K562 (cell line): ENCODE measurements around the gene ARID3A. TPM values are rescaled to one million over a fixed set of nuclear protein-coding genes. Genes with fewer than 3 reads are reported as not detected.
A peak's percentile ranks its signal among the peaks of the same experiment; 100 is the strongest.

Experiments
- HEY1 ChIP-seq: fragments of 250-450 bp; sonication (Bioruptor Pico); IDR thresholded peaks from 2 replicates; pipeline ENCODE4 v1.5.0; 2020; ENCODE audit warnings: mild to moderate bottlenecking, moderate library complexity, borderline replicate concordance
- ILF3 ChIP-seq: fragments of 450-650 bp; IDR thresholded peaks from 2 replicates; pipeline ENCODE4 v1.6.1; 2018; ENCODE audit warnings: antibody characterized with exemption, mild to moderate bottlenecking, moderate library complexity, borderline replicate concordance
- PHF21A ChIP-seq: fragments of 450-650 bp; IDR thresholded peaks from 2 replicates; pipeline ENCODE4 v1.6.1; 2017; ENCODE audit warnings: low read depth, borderline replicate concordance
- RFX7 ChIP-seq: fragments of 250-450 bp; sonication (Bioruptor Pico); IDR thresholded peaks from 2 replicates; pipeline ENCODE4 v1.5.1; 2021; ENCODE audit warnings: mild to moderate bottlenecking
- SNRNP70 ChIP-seq: fragments of 200-400 bp; formaldehyde crosslinking; optimal IDR thresholded peaks from 2 replicates; pipeline ENCODE3; 2017; ENCODE audit warnings: low read depth, low read length
- ZNF41 ChIP-seq: fragments of 250-450 bp; sonication (Bioruptor Pico); conservative IDR thresholded peaks from 2 replicates; pipeline ENCODE4 v1.4.0; 2020; ENCODE audit warnings: mild to moderate bottlenecking
- ZNF507 ChIP-seq: conservative IDR thresholded peaks from 2 replicates; pipeline ENCODE4 v1.6.1; 2017; ENCODE audit warnings: missing genetic modification characterization, missing compliant biosample characterization
- ZNF586 ChIP-seq: fragments of 450-650 bp; formaldehyde crosslinking; conservative IDR thresholded peaks from 2 replicates; pipeline ENCODE4 v1.4.0; 2020; ENCODE audit warnings: mild to moderate bottlenecking, moderate library complexity
- polyA plus RNA-seq, 8 experiments: library from polyadenylated mRNA; depleted of rRNA in 4 of 8; stranded (reverse) in 5 of 8; unstranded in 3 of 8; fragments of >200 nt; fragmentation: Nextera tagmentation in 2 of 8; fragmentation: Illumina TruSeq in 1 of 8; extraction: Ambion mirVana in 2 of 8; extraction: Trizol in 1 of 8; gene quantifications; 2 replicates each; pipeline versions ENCODE4 v1.2.1 to v1.2.3, GENCODE V29; 2011 to 2014; ENCODE audit warnings: inconsistent platforms in 1 of 8, missing spikeins in 1 of 8
- total RNA-seq, 7 experiments: library from RNA; depleted of rRNA in 6 of 7; stranded (reverse); fragments of >200 nt in 6 of 7; fragmentation: Illumina TruSeq in 2 of 7; extraction: Trizol in 2 of 7; gene quantifications; 2 replicates each; pipeline versions ENCODE4 v1.2.1 to v1.2.3, GENCODE V29; 2011 to 2021; ENCODE audit warnings: low replicate concordance in 1 of 7
- TF ChIP-seq, protein P1 (sequence below), 2 experiments: fragments of 450-650 bp; formaldehyde crosslinking in 1 of 2; IDR thresholded peaks; 2 replicates each; pipeline versions ENCODE4 v1.4.0 to v1.6.1; 2014 to 2020; ENCODE audit warnings: mild to moderate bottlenecking in 2 of 2, borderline replicate concordance in 1 of 2, low read depth in 1 of 2
- TF ChIP-seq, protein P2 (sequence below): fragments of 450-650 bp; formaldehyde crosslinking; IDR thresholded peaks from 2 replicates; pipeline ENCODE4 v1.4.0; 2020; ENCODE audit warnings: mild to moderate bottlenecking, mixed read lengths

The ARID3A gene
- total and polyA plus RNA-seq, 9 of the 15 experiments (the other 6 are each of a cell fraction or from before 2014, with no cell fraction given), result 1.4 to 118 (median 31.2) TPM

DNA sequence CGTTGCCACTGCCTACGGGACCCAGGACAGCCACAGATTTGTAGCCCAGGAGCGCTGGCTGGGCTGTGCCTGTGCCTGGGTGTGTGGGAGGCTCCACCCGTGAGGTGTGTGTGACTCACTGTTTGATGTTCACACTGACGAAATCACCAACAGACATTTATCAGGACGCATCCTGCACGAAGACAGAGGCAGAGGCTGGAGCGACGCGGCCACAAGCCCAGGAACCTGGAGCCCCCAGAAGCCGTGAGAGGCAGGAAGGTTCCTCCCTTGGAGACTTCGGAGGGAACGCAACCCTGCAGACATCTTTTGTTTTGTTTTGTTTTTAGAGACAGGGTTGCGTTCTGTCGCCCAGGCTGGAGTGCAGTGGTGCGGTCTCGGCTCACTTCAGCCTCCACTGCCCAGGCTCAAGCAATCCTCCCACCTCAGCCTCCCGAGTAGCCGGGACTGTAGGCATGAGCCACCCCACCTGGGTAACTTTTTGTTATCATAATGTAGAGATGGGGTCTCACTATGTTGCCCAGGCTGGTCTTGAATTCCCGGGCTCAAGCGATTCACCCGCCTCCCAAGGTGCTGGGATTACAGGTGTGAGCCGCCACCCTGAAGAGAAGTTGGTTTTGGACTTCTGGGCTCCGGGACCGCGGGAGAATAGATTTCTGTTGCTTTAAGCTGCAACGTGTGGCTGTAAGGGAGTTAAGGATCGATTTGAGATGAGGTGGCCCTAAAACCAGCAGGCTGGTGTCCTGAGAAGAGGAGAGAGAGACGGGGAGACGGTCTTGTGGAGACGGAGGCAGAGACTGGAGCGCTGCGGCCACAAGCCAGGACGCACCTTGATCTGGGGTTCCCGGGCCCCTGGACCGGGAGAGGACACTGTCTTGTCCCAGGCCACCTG is 33.4 kb downstream of the ARID3A start (continued):
- TF ChIP-seq, protein P1, sequence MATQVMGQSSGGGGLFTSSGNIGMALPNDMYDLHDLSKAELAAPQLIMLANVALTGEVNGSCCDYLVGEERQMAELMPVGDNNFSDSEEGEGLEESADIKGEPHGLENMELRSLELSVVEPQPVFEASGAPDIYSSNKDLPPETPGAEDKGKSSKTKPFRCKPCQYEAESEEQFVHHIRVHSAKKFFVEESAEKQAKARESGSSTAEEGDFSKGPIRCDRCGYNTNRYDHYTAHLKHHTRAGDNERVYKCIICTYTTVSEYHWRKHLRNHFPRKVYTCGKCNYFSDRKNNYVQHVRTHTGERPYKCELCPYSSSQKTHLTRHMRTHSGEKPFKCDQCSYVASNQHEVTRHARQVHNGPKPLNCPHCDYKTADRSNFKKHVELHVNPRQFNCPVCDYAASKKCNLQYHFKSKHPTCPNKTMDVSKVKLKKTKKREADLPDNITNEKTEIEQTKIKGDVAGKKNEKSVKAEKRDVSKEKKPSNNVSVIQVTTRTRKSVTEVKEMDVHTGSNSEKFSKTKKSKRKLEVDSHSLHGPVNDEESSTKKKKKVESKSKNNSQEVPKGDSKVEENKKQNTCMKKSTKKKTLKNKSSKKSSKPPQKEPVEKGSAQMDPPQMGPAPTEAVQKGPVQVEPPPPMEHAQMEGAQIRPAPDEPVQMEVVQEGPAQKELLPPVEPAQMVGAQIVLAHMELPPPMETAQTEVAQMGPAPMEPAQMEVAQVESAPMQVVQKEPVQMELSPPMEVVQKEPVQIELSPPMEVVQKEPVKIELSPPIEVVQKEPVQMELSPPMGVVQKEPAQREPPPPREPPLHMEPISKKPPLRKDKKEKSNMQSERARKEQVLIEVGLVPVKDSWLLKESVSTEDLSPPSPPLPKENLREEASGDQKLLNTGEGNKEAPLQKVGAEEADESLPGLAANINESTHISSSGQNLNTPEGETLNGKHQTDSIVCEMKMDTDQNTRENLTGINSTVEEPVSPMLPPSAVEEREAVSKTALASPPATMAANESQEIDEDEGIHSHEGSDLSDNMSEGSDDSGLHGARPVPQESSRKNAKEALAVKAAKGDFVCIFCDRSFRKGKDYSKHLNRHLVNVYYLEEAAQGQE (IDR thresholded peaks at IDR 0.05; ENCODE audit: borderline replicate concordance), result peak; percentile 29; the same call in 1 of the 2 replicates
- TF ChIP-seq, protein P1 (CRISPR knock-in tag; IDR thresholded peaks at IDR 0.05; ENCODE audit: low read depth), result no peak
- no peak for TF ChIP-seq HEY1
- peak; percentile 96 for TF ChIP-seq PHF21A
- TF ChIP-seq RFX7 (CRISPR knock-in tag), result no peak
- no peak for TF ChIP-seq ZNF41 (CRISPR knock-in tag)
- no peak for TF ChIP-seq ILF3
- TF ChIP-seq, protein P2, sequence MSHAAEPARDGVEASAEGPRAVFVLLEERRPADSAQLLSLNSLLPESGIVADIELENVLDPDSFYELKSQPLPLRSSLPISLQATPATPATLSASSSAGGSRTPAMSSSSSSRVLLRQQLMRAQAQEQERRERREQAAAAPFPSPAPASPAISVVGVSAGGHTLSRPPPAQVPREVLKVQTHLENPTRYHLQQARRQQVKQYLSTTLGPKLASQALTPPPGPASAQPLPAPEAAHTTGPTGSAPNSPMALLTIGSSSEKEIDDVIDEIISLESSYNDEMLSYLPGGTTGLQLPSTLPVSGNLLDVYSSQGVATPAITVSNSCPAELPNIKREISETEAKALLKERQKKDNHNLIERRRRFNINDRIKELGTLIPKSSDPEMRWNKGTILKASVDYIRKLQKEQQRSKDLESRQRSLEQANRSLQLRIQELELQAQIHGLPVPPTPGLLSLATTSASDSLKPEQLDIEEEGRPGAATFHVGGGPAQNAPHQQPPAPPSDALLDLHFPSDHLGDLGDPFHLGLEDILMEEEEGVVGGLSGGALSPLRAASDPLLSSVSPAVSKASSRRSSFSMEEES (CRISPR knock-in tag), result no peak
- TF ChIP-seq ZNF507 (tag), result no peak
- TF ChIP-seq SNRNP70, result no peak
- TF ChIP-seq ZNF586 (CRISPR knock-in tag), result no peak
- TF ChIP-seq, all 486 proteins: peak for 107
